HG03457 (cell line): ENCODE data around the gene ACP2.
"Not testable (repeated sequence)": the region's sequence is repeated elsewhere in the genome, so short reads cannot be mapped to it uniquely, and the experiment has no call there.

Experiments used
- ATAC-seq: cut with Tn5 transposase; IDR thresholded peaks from one replicate; pipeline ENCODE4 v1.9.1; 2021; ENCODE audit warnings: moderate number of reproducible peaks; ENCODE audit not compliant: unreplicated experiment

ACP2 gene

DNA sequence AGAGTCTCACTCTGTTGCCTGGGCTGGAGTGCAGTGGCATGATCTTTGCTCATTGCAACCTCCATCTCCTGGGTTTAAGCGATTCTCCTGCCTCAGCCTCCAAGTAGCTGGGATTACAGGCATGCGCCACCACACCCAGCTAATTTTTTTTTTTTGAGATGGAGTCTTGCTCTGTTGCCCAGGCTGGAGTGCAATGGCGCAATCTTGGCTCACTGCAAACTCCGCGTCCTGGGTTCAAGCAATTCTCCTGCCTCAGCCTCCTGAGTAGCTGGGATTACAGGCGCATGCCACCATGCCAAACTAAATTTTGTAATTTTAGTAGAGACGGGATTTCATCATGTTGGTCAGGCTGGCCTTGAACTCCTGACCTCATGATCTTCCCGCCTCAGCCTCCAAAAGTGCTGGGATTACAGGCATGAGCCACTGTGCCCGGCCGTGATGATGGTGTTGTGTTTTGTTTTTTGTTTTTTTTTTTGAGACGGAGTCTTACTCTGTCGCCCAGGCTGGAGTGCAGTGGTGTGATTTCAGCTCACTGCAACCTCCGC is 40.5 kb downstream of the ACP2 start:
- ATAC-seq = not testable (repeated sequence)

DNA sequence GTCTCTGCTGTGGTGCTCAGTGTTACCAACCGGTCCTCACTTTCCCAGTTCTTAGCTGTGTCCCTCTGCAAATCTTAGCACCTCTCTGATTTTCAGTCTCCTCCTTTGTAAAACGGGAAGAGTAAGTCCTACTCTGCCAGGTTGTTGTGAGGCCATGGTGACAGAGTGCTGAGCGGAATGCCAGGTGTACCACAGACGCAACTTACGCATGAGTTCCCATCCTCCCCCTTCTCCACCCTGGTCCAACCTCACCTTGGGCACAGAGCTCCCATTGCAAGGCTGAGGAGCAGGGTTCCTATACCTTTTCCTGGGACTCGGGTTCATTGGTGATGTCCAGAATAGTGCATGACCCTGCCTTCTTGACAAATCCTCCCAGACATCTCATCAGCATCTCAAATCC is 41.2 kb downstream of the ACP2 start:
- ATAC-seq = no peak

DNA sequence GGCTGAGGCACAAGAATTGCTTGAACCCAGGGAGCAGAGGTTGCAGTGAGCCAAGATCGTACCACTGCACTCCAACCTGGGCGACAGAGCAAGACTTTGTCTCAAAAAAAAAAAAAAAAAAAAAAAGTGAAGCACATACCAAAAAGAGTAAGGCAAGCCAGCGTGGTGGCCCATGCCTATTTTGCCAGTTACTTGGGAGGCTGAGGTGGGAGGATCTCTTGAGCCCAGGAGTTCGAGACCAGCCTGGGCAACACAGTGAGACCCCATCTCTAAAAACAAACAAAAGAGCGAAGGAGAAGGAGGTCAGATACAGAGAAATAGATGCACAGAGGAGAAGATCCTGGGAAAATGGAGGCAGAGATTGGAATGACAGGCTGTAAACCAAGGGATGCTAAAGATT is 42.0 kb downstream of the ACP2 start:
- not testable (repeated sequence) for ATAC-seq

DNA sequence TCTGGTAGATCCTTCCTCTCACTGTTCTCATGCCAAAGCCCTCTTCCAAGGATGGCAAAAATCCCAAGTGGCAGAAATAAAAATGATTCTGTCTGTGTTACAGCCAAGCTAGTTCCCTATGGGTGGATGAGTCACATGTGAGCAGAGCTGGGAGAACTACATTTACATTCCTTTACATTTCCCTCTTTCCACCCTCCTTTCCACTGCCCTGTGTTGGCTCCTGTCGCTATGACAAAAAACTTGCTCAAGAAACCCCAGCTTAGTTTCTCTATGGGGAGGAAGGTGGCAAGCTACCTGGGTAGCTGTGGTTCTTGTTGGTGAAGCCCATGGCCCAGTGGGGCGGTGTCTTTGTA is 44.0 kb downstream of the ACP2 start:
- no peak for ATAC-seq

- no peak for ATAC-seq
Measured at GRCh38 chr11:47202576-47202975, 46.0 kb downstream of the ACP2 start.

DNA sequence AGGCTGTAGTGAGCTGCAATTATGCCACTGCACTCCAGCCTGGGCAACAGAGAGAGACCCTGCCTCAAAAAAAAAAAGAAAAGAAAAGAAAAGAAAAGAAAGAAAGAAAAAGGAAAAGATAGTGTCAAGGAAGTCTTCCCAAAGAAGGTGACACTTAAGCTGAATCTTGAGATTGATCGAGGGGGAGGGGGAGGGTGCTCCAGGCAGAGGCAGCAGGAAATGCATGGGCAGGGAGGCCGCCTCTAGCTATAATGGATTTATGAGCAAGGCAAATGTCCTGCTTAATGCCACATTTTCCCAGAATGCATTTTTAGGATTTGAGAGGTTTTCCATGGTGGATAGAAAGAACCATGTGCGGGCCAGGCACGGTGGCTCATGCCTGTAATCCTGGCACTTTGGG is 47.6 kb downstream of the ACP2 start:
- ATAC-seq = no peak

DNA sequence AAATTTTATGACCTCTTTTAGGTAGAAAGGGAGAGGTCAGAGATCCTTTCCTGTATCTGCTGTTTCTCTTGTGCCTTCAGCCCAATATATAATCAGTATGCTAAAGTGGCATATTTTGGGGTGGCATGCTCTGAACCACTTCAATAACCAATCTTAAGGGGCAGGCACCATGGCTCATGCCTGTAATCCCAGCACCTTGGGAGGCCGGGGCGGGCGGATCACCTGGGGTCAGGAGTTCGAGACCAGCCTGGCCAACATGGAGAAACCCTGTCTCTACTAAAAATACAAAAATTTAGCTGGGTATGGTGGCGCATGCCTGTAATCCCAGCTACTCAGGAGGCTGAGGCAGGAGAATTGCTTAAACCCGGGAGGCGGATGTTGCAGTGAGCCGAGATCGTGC is 50.5 kb downstream of the ACP2 start:
- not testable (repeated sequence) for ATAC-seq

GRCh38 chr11:47192111-47192510 is 56.5 kb downstream of the ACP2 start:
- ATAC-seq = no peak

GRCh38 chr11:47191137-47191536 is 57.5 kb downstream of the ACP2 start:
- not testable (repeated sequence) for ATAC-seq
